Measurements from ENCODE around the gene PRM1. TPM values are rescaled to one million over a fixed set of nuclear protein-coding genes. Genes with fewer than 3 reads are reported as not detected.

Gene PRM1
- polyA plus RNA-seq, 2 of the 4 experiments (the other 2 are of a cell fraction), result not detected

DNA sequence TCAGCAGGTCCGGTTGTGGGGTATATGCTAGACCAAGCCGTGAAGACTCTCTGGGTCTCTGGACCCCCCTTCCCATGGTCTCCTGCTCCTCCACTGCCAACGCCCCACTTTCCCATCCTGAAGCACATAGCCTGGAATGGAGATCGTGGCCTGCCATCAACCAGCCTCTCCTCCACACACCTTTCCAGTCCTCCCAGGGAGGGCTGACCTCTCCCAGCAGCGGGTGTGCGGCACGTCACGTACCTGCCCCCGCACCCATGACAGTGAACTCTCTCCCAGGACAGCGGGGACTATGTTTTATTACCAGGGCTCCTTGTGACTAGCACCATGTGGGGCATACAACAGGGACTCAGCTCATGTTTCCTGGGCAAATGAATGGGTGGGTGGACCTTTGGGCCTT is 9.5 kb downstream of the PRM1 start (continued):
- TF ChIP-seq, protein P1, sequence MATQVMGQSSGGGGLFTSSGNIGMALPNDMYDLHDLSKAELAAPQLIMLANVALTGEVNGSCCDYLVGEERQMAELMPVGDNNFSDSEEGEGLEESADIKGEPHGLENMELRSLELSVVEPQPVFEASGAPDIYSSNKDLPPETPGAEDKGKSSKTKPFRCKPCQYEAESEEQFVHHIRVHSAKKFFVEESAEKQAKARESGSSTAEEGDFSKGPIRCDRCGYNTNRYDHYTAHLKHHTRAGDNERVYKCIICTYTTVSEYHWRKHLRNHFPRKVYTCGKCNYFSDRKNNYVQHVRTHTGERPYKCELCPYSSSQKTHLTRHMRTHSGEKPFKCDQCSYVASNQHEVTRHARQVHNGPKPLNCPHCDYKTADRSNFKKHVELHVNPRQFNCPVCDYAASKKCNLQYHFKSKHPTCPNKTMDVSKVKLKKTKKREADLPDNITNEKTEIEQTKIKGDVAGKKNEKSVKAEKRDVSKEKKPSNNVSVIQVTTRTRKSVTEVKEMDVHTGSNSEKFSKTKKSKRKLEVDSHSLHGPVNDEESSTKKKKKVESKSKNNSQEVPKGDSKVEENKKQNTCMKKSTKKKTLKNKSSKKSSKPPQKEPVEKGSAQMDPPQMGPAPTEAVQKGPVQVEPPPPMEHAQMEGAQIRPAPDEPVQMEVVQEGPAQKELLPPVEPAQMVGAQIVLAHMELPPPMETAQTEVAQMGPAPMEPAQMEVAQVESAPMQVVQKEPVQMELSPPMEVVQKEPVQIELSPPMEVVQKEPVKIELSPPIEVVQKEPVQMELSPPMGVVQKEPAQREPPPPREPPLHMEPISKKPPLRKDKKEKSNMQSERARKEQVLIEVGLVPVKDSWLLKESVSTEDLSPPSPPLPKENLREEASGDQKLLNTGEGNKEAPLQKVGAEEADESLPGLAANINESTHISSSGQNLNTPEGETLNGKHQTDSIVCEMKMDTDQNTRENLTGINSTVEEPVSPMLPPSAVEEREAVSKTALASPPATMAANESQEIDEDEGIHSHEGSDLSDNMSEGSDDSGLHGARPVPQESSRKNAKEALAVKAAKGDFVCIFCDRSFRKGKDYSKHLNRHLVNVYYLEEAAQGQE (IDR thresholded peaks at IDR 0.05), result no peak
- no peak for TF ChIP-seq ZSCAN20 (CRISPR knock-in tag; IDR thresholded peaks at IDR 0.05)
- TF ChIP-seq HOXA7 (CRISPR knock-in tag; IDR thresholded peaks at IDR 0.05), result no peak
- TF ChIP-seq, protein P2, sequence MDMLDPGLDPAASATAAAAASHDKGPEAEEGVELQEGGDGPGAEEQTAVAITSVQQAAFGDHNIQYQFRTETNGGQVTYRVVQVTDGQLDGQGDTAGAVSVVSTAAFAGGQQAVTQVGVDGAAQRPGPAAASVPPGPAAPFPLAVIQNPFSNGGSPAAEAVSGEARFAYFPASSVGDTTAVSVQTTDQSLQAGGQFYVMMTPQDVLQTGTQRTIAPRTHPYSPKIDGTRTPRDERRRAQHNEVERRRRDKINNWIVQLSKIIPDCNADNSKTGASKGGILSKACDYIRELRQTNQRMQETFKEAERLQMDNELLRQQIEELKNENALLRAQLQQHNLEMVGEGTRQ (IDR thresholded peaks at IDR 0.05), result no peak
- TF ChIP-seq, protein P3, sequence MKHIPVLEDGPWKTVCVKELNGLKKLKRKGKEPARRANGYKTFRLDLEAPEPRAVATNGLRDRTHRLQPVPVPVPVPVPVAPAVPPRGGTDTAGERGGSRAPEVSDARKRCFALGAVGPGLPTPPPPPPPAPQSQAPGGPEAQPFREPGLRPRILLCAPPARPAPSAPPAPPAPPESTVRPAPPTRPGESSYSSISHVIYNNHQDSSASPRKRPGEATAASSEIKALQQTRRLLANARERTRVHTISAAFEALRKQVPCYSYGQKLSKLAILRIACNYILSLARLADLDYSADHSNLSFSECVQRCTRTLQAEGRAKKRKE (CRISPR knock-in tag; IDR thresholded peaks at IDR 0.05; ENCODE audit: low read depth), result no peak
- TF ChIP-seq RAD21 (conservative IDR thresholded peaks at IDR 0.05 in 1 of 2, IDR thresholded peaks at IDR 0.05 in 1 of 2), result no peak
- TF ChIP-seq HDAC2 (IDR thresholded peaks at IDR 0.05), result no peak
- TF ChIP-seq, protein P4, sequence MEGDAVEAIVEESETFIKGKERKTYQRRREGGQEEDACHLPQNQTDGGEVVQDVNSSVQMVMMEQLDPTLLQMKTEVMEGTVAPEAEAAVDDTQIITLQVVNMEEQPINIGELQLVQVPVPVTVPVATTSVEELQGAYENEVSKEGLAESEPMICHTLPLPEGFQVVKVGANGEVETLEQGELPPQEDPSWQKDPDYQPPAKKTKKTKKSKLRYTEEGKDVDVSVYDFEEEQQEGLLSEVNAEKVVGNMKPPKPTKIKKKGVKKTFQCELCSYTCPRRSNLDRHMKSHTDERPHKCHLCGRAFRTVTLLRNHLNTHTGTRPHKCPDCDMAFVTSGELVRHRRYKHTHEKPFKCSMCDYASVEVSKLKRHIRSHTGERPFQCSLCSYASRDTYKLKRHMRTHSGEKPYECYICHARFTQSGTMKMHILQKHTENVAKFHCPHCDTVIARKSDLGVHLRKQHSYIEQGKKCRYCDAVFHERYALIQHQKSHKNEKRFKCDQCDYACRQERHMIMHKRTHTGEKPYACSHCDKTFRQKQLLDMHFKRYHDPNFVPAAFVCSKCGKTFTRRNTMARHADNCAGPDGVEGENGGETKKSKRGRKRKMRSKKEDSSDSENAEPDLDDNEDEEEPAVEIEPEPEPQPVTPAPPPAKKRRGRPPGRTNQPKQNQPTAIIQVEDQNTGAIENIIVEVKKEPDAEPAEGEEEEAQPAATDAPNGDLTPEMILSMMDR (IDR thresholded peaks at IDR 0.05), result no peak

DNA sequence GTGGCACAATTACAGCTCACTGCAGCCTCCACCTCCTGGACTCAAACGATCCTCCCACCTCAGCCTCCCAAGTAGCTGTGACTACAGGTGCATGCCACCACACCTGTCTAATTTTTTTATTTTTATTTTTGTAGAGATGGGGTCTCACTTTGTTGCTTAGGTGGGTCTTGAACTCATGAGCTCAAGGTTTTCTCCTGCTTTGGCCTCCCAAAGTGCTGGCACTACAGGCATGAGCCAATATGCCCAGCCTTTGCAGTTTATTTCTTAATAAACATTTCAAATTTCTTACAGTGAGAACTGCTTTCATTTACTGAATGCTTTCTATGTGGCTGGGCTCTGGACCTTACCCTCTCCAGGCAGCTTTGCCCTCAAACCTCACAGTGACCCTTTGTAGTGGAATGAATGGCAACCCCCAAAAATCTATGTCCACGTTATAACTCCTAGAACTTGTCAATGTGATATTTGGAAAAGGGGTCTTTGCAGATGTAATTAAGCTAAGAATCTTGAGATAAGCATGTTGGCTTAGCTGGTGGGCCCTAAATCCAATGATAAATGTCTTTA is 10.4 kb downstream of the PRM1 start:
- ChIA-PET POLR2A (no interaction called here), CTCF (interaction anchor here (1.0 to 9.1 kb wide), 3 partner anchors 14 to 307 kb away, joined by 3 to 66 read pairs (median 3); partner anchors contain the start of gene SOCS1)
- no peak overlapping the region for H3K4me2 ChIP-seq
- H3K9me3 ChIP-seq, result no peaks in the 10 kb centered on the region
- TF ChIP-seq BHLHE40 (IDR thresholded peaks at IDR 0.05; ENCODE audit: low read depth, low read length), result no peak
- TF ChIP-seq TFCP2L1 (CRISPR knock-in tag; IDR thresholded peaks at IDR 0.05), result no peak
- no peak for TF ChIP-seq RAD21 (conservative IDR thresholded peaks at IDR 0.05 in 1 of 2, IDR thresholded peaks at IDR 0.05 in 1 of 2)
- TF ChIP-seq, protein P5, sequence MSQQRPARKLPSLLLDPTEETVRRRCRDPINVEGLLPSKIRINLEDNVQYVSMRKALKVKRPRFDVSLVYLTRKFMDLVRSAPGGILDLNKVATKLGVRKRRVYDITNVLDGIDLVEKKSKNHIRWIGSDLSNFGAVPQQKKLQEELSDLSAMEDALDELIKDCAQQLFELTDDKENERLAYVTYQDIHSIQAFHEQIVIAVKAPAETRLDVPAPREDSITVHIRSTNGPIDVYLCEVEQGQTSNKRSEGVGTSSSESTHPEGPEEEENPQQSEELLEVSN (IDR thresholded peaks at IDR 0.05; ENCODE audit: borderline replicate concordance, low read depth), result no peak
- no peak for TF ChIP-seq RARB (CRISPR knock-in tag; IDR thresholded peaks at IDR 0.05)
- TF ChIP-seq, protein P6, sequence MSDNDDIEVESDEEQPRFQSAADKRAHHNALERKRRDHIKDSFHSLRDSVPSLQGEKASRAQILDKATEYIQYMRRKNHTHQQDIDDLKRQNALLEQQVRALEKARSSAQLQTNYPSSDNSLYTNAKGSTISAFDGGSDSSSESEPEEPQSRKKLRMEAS (IDR thresholded peaks at IDR 0.05), result no peak
- TF ChIP-seq, protein P7, sequence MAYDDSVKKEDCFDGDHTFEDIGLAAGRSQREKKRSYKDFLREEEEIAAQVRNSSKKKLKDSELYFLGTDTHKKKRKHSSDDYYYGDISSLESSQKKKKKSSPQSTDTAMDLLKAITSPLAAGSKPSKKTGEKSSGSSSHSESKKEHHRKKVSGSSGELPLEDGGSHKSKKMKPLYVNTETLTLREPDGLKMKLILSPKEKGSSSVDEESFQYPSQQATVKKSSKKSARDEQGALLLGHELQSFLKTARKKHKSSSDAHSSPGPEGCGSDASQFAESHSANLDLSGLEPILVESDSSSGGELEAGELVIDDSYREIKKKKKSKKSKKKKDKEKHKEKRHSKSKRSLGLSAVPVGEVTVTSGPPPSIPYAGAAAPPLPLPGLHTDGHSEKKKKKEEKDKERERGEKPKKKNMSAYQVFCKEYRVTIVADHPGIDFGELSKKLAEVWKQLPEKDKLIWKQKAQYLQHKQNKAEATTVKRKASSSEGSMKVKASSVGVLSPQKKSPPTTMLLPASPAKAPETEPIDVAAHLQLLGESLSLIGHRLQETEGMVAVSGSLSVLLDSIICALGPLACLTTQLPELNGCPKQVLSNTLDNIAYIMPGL (CRISPR knock-in tag; IDR thresholded peaks at IDR 0.05; ENCODE audit: borderline replicate concordance), result no peak
- TF ChIP-seq HDAC2 (IDR thresholded peaks at IDR 0.05), result no peak
- no peak for TF ChIP-seq RCOR1 (IDR thresholded peaks at IDR 0.05; ENCODE audit: low read depth, low read length)
- TF ChIP-seq CHD4 (IDR thresholded peaks at IDR 0.05; ENCODE audit: borderline replicate concordance), result no peak
- TF ChIP-seq JUN (IDR thresholded peaks at IDR 0.05), result no peak
- TF ChIP-seq, protein P2 (IDR thresholded peaks at IDR 0.05), result no peak
- TF ChIP-seq SREBF2 (IDR thresholded peaks at IDR 0.05), result no peak
- TF ChIP-seq HOXB13 (CRISPR knock-in tag; IDR thresholded peaks at IDR 0.05; ENCODE audit: low read depth), result no peak
- TF ChIP-seq HOXB5 (CRISPR knock-in tag; IDR thresholded peaks at IDR 0.05), result no peak
- TF ChIP-seq, protein P8, sequence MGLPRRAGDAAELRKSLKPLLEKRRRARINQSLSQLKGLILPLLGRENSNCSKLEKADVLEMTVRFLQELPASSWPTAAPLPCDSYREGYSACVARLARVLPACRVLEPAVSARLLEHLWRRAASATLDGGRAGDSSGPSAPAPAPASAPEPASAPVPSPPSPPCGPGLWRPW (IDR thresholded peaks at IDR 0.05), result no peak
- no peak for TF ChIP-seq MAZ (IDR thresholded peaks at IDR 0.05; ENCODE audit: borderline replicate concordance, low read depth, low read length)
- no peaks in the 10 kb centered on the region for H3K4me1 ChIP-seq
- no peak overlapping the region for H3K27ac ChIP-seq
- H3K4me3 ChIP-seq, result no peak overlapping the region
- FAIRE-seq, result no peak
- no peak for DNase-seq (ENCODE audit: low read depth in 1 of 2, low spot score in 1 of 2)
- WGBS (ENCODE audit: missing lambda C conversion rate), result 40% methylated on average over 2 of the region's 2 CpGs
- no peak for ATAC-seq
